ENCODE measurements around the gene C1orf87.

C1orf87 gene

GRCh38 chr1:60031146-60031545, 42.4 kb downstream of the C1orf87 start:
- Histone ChIP-seq H4K91ac (ENCODE audit: low read depth, low read length, poor library complexity) (no peak overlapping the region), H2BK12ac (ENCODE audit: low read length) (no peak overlapping the region), H3K4me3 (ENCODE audit: low read length in 2 of 2) (no peak overlapping the region), H3K9me3 (replicated peaks in 1 of 2; ENCODE audit: control insufficient read depth in 2 of 2, insufficient read depth in 1 of 2, low read depth in 1 of 2, low read length in 2 of 2) (no peaks in the 10 kb centered on the region), H3K4me2 (ENCODE audit: insufficient read depth, low read length, poor library complexity, severe bottlenecking) (no peak overlapping the region), H2BK15ac (ENCODE audit: low read length) (no peak overlapping the region), H3K18ac (ENCODE audit: low read length) (no peak overlapping the region), H2AK5ac (ENCODE audit: low read depth, low read length) (no peak overlapping the region), H3K27me3 (ENCODE audit: control insufficient read depth in 3 of 3, insufficient read depth in 3 of 3, low read depth in 1 of 3, low read length in 3 of 3) (peaks cover 0 to 2% (median 0%) of the 10 kb centered on the region in 3 experiments), H2AFZ (ENCODE audit: low read length) (no peak overlapping the region), H2BK120ac (ENCODE audit: low read depth, low read length) (no peak overlapping the region), H3K27ac (replicated peaks; ENCODE audit: low read length) (no peak overlapping the region), H3K79me1 (ENCODE audit: low read depth, low read length) (no peaks in the 10 kb centered on the region), H4K8ac (ENCODE audit: low read depth, low read length) (no peak overlapping the region), H3K4ac (ENCODE audit: low read length) (no peak overlapping the region), H3K36me3 (replicated peaks in 1 of 2; ENCODE audit: control insufficient read depth in 2 of 2, insufficient read depth in 2 of 2, low read length in 2 of 2) (no peaks in the 10 kb centered on the region), H3K4me1 (ENCODE audit: control insufficient read depth in 2 of 2, insufficient read depth in 1 of 2, low read depth in 1 of 2, low read length in 2 of 2) (no peaks in the 10 kb centered on the region), H3K9ac (ENCODE audit: low read depth, low read length, poor library complexity) (no peak overlapping the region), H3K14ac (ENCODE audit: low read length) (no peak overlapping the region), H2BK5ac (ENCODE audit: low read length) (no peak overlapping the region), H3K23ac (ENCODE audit: low read depth, low read length, poor library complexity) (no peak overlapping the region)
- no peak for DNase-seq (ENCODE audit: low spot score)
- whole genome bisulfite sequencing, 2 donors (ENCODE audit: extremely low coverage in 2 of 2, insufficient read length in 2 of 2, insufficient replicate concordance in 1 of 2): no CpG with 5 or more reads among the region's 3 CpGs

GRCh38 chr1:60025552-60025951, 48.0 kb downstream of the C1orf87 start:
- Histone ChIP-seq H4K91ac (ENCODE audit: low read depth, low read length, poor library complexity) (no peak overlapping the region), H3K79me1 (ENCODE audit: low read depth, low read length) (no peaks in the 10 kb centered on the region), H3K4me2 (ENCODE audit: insufficient read depth, low read length, poor library complexity, severe bottlenecking) (no peak overlapping the region), H3K9me3 (replicated peaks in 1 of 2; ENCODE audit: control insufficient read depth in 2 of 2, insufficient read depth in 1 of 2, low read depth in 1 of 2, low read length in 2 of 2) (no peaks in the 10 kb centered on the region), H3K14ac (ENCODE audit: low read length) (no peak overlapping the region), H3K18ac (ENCODE audit: low read length) (no peak overlapping the region), H3K4me3 (ENCODE audit: low read length in 2 of 2) (no peak overlapping the region), H2BK5ac (ENCODE audit: low read length) (no peak overlapping the region), H4K8ac (ENCODE audit: low read depth, low read length) (no peak overlapping the region), H2BK15ac (ENCODE audit: low read length) (no peak overlapping the region), H2BK120ac (ENCODE audit: low read depth, low read length) (no peak overlapping the region), H2BK12ac (ENCODE audit: low read length) (no peak overlapping the region), H2AFZ (ENCODE audit: low read length) (no peak overlapping the region), H3K27me3 (ENCODE audit: control insufficient read depth in 3 of 3, insufficient read depth in 3 of 3, low read depth in 1 of 3, low read length in 3 of 3) (no peaks in the 10 kb centered on the region), H3K36me3 (replicated peaks in 1 of 2; ENCODE audit: control insufficient read depth in 2 of 2, insufficient read depth in 2 of 2, low read length in 2 of 2) (no peaks in the 10 kb centered on the region), H3K23ac (ENCODE audit: low read depth, low read length, poor library complexity) (no peak overlapping the region), H3K4ac (ENCODE audit: low read length) (no peak overlapping the region), H2AK5ac (ENCODE audit: low read depth, low read length) (no peak overlapping the region), H3K4me1 (ENCODE audit: control insufficient read depth in 2 of 2, insufficient read depth in 1 of 2, low read depth in 1 of 2, low read length in 2 of 2) (no peaks in the 10 kb centered on the region), H3K27ac (replicated peaks; ENCODE audit: low read length) (no peak overlapping the region), H3K9ac (ENCODE audit: low read depth, low read length, poor library complexity) (no peak overlapping the region)
- no peak for DNase-seq (ENCODE audit: low spot score)

DNA sequence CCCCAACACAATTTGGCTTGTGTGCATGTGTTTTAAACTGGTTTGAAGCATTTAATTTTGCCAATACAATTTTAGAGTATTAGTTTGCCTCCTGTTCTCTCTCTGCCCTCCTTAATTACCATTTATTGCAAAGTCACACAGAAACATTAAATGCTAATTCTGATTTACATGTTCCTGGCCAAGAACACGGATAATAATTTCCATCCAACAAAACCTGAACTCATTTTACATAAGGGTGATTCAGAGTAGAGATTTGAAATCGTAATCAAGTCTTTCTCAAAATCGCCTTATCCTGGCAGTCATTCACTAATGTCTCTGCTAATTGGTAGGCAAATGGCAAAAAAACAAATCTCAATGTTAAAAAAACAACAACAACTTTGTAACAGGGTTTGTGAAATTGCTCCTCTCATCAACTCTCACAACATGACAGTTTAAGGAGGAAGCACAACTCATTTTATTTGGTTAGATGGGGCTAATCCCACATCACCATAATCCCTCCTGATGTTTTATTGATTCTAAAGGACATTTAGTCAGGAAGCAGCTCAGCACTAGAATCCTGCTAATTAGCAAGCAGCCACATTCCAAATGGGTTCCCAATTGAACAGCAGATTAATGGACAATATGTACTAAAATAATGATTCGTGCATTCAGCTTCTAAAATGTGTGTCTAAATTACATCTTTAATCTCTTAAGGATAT, 55.9 kb downstream of the C1orf87 start:
- H4K91ac ChIP-seq (ENCODE audit: low read depth, low read length, poor library complexity): no peak overlapping the region
- H3K79me1 ChIP-seq (ENCODE audit: low read depth, low read length): no peaks in the 10 kb centered on the region
- H2BK15ac ChIP-seq (ENCODE audit: low read length): no peak overlapping the region
- no peak overlapping the region for H3K14ac ChIP-seq (ENCODE audit: low read length)
- H3K9me3 ChIP-seq (replicated peaks in 1 of 2; ENCODE audit: control insufficient read depth in 2 of 2, insufficient read depth in 1 of 2, low read depth in 1 of 2, low read length in 2 of 2): no peaks in the 10 kb centered on the region
- no peaks in the 10 kb centered on the region for H3K36me3 ChIP-seq (replicated peaks in 1 of 2; ENCODE audit: control insufficient read depth in 2 of 2, insufficient read depth in 2 of 2, low read length in 2 of 2)
- no peak overlapping the region for H3K18ac ChIP-seq (ENCODE audit: low read length)
- DNase-seq (ENCODE audit: low spot score): peak; percentile 14
- no peak overlapping the region for H2AK5ac ChIP-seq (ENCODE audit: low read depth, low read length)
- no peak overlapping the region for H3K23ac ChIP-seq (ENCODE audit: low read depth, low read length, poor library complexity)
- no peak overlapping the region for H2AFZ ChIP-seq (ENCODE audit: low read length)
- no peak overlapping the region for H3K4ac ChIP-seq (ENCODE audit: low read length)
- H3K9ac ChIP-seq (ENCODE audit: low read depth, low read length, poor library complexity): no peak overlapping the region
- no peak overlapping the region for H4K8ac ChIP-seq (ENCODE audit: low read depth, low read length)
- peaks cover 0 to 3% (median 0%) of the 10 kb centered on the region in 3 experiments for H3K27me3 ChIP-seq (ENCODE audit: control insufficient read depth in 3 of 3, insufficient read depth in 3 of 3, low read depth in 1 of 3, low read length in 3 of 3)
- H3K4me3 ChIP-seq (ENCODE audit: low read length in 2 of 2): no peak overlapping the region
- no peak overlapping the region for H2BK12ac ChIP-seq (ENCODE audit: low read length)
- no peak overlapping the region for H3K27ac ChIP-seq (replicated peaks; ENCODE audit: low read length)
- H3K4me1 ChIP-seq (ENCODE audit: control insufficient read depth in 2 of 2, insufficient read depth in 1 of 2, low read depth in 1 of 2, low read length in 2 of 2): peaks cover 0 to 5% of the 10 kb centered on the region in 2 donors
- no peak overlapping the region for H3K4me2 ChIP-seq (ENCODE audit: insufficient read depth, low read length, poor library complexity, severe bottlenecking)
- WGBS, 2 donors (ENCODE audit: extremely low coverage in 2 of 2, insufficient read length in 2 of 2, insufficient replicate concordance in 1 of 2): no CpG with 5 or more reads among the region's 4 CpGs
- H2BK5ac ChIP-seq (ENCODE audit: low read length): no peak overlapping the region
- no peak overlapping the region for H2BK120ac ChIP-seq (ENCODE audit: low read depth, low read length)

DNA sequence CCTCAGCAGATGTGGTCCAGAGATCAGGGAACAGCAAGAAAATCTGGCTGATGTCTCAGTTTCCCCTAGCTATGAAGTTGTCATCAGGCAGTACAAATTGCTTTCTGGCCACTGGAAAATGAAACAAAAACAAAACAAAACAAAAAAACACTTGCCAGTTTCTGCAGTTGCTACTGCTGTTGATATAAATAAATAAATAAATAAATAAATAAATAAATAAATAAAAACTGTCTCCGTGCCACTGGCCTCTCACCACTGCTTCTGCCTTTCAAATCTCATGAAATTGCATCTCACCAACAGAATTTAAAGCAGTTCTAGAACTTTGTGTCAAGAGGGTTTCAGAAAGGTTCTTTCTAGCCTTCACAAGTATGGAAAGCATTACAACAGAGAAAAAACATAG, 62.9 kb downstream of the C1orf87 start:
- Histone ChIP-seq H2BK12ac (ENCODE audit: low read length) (no peak overlapping the region), H3K9me3 (replicated peaks in 1 of 2; ENCODE audit: control insufficient read depth in 2 of 2, insufficient read depth in 1 of 2, low read depth in 1 of 2, low read length in 2 of 2) (no peaks in the 10 kb centered on the region), H3K23ac (ENCODE audit: low read depth, low read length, poor library complexity) (no peak overlapping the region), H4K8ac (ENCODE audit: low read depth, low read length) (no peak overlapping the region), H2BK120ac (ENCODE audit: low read depth, low read length) (no peak overlapping the region), H3K9ac (ENCODE audit: low read depth, low read length, poor library complexity) (no peak overlapping the region), H3K4me1 (ENCODE audit: control insufficient read depth in 2 of 2, insufficient read depth in 1 of 2, low read depth in 1 of 2, low read length in 2 of 2) (peaks cover 0 to 3% of the 10 kb centered on the region in 2 donors), H3K36me3 (replicated peaks in 1 of 2; ENCODE audit: control insufficient read depth in 2 of 2, insufficient read depth in 2 of 2, low read length in 2 of 2) (no peaks in the 10 kb centered on the region), H2BK5ac (ENCODE audit: low read length) (no peak overlapping the region), H3K27me3 (ENCODE audit: control insufficient read depth in 3 of 3, insufficient read depth in 3 of 3, low read depth in 1 of 3, low read length in 3 of 3) (no peaks in the 10 kb centered on the region), H3K14ac (ENCODE audit: low read length) (no peak overlapping the region), H3K4me2 (ENCODE audit: insufficient read depth, low read length, poor library complexity, severe bottlenecking) (no peak overlapping the region), H3K27ac (replicated peaks; ENCODE audit: low read length) (no peak overlapping the region), H3K79me1 (ENCODE audit: low read depth, low read length) (no peaks in the 10 kb centered on the region), H3K18ac (ENCODE audit: low read length) (no peak overlapping the region), H2BK15ac (ENCODE audit: low read length) (no peak overlapping the region), H2AK5ac (ENCODE audit: low read depth, low read length) (no peak overlapping the region), H3K4me3 (ENCODE audit: low read length in 2 of 2) (no peak overlapping the region), H2AFZ (ENCODE audit: low read length) (no peak overlapping the region), H4K91ac (ENCODE audit: low read depth, low read length, poor library complexity) (no peak overlapping the region), H3K4ac (ENCODE audit: low read length) (no peak overlapping the region)
- WGBS, 2 donors (ENCODE audit: extremely low coverage in 2 of 2, insufficient read length in 2 of 2, insufficient replicate concordance in 1 of 2): no CpG with 5 or more reads among the region's 1 CpG
- no peak for DNase-seq (ENCODE audit: low spot score)

Data from neuronal stem cell (in vitro differentiated cells).